COLO829 (cell line): ENCODE measurements around the gene PPFIA1.

Source experiments
- DNase-seq: peaks from one replicate; pipeline ENCODE4 v3.0.0; 2012; ENCODE audit warnings: low spot score

The PPFIA1 gene

DNA sequence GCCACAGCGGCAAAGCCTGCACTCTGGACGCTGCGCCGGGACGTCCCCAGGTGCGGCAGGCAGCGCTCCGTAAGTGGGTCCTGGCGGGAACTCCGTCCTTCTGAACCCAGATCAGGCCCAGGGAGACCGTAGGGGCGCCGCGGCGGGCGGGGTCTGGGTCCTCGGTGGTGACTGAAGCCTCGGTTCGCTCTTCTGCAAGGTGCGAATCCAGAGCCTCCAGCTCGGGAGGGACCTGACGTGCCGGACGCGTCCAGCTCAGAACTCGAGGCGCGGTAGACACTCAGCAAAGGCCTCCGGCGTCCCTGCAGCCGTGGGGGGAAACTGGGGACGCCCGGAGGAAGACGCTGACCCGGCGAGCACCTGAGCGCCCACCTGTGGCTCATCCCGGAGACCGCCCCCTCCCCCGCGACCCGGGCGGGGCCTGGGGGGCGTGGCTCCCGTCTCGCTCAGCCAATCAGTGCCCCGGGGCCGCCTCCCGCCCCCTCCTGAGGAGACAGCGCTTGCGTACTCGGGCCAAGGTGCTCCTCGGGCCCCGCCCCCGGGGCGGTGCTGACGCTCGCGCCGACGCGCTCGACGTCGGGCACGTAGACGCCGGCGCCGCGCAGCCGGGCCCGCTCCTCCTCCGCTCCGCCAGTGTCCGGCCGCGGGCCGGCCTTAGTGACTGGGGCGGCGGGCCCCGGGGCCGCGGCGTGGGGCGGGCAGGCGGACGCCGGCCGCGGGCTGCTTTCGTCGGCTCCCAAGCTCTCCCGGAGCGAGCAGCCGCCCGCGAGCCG is at the start of gene PPFIA1:
Gene PPFIA1 (plus strand): TSS at position 587 of the 773 bp plus-strand sequence. CDS start 1,483 bp downstream, outside the sequence.
- DNase-seq, result peak; percentile 95

DNA sequence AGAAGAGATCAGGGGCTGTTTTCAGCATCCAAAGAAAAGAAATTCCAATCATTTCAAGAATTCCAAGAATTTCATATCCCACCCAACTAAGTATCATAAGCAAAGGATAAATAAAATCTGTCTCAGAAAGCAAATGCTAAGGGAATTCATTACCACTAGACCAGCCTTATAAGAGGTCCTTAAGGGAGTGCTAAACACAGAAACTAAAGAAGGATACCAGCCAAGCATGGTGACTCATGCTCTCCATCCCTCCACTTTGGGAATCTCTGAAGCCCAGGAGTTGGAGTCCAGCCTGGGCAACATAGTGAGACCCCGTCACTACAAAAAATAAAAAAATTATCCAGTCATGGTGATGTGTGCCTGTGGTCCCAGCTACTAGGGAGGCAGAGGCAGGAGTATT is 49.6 kb upstream of the PPFIA1 start:
- DNase-seq, result no peak

DNA sequence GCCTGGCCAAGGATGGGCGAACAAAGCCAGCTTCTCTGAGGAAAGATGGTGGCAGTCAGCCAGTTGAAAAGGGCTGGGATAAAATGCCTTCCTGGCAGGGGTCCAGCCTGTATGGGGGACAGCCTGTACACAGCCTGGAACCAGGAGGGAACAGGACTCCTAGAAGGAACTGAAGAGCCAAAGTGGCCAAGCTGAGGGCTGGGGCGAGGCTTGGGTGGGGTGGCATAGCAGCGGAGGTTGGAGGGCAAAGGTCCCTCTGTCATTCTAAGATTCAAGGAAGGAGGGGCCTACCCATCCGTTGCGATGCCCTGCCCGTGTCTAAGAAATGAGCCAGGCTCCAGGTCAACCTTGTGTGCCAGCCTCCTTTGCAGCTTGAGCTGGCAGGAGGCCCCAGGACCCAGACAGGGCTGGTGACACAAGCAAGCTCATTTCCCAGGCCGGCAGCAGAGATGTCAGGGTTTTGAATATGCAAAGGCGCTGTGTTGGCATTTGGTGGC is 44.8 kb upstream of the PPFIA1 start:
- DNase-seq, result no peak

DNA sequence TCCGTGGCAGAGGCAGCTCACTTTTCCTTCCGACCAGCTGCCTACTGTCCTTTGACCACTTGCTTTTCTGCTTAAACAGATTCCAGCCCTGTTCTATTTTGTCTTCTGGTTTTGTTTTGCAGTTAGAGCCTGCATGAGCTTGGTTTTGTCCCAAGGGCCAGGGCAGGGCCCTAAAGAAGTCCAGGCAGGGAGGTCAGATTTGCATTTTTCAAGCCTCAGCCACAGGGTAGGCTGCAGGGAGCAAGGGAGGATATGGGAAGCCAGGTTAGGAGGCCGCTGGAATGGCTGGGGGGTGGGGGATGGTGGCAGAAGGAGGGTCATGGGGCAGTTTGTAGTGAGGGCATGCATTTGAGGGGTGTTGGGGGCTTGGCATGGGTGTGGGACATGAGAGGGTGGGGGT is 44.3 kb upstream of the PPFIA1 start:
- no peak for DNase-seq

DNA sequence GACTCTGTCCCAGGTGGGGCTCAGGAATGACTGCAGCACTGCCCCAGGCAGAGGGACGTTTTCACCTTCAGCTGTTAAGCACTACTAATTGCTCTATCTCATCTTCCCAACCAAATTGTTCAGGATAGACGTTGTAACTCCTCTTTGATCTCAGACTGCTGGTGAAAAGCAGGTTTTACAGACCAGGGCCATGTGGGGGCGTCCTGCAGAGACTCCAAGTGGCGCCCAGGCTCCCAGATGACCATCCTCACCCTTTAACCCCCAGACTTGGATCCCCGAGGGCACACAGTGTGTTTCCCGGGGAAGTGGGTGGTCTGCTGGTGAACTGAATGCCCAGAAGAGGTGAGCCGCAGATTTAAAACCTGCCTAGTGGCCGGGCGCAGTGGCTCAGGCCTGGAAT is 43.5 kb upstream of the PPFIA1 start:
- no peak for DNase-seq

DNA sequence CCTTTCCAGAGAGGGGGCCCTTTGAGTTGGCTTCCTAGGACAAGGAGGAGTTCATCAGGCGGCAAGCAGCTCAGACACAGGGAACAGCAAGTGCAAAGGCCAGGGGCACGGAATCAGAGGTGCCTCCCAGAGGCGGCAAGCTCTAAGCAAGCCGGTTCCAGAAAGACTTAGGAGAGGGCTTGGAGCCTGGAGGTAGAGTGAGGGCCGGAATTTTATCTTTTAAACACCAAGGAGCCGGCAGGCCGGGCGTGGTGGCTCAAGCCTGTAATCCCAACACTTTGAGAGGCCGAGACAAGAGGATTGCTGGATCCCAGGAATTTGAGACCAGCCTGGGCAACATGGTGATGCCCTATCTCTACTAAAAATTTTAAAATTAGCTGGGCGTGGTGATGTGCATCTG is 40.8 kb upstream of the PPFIA1 start:
- no peak for DNase-seq

DNA sequence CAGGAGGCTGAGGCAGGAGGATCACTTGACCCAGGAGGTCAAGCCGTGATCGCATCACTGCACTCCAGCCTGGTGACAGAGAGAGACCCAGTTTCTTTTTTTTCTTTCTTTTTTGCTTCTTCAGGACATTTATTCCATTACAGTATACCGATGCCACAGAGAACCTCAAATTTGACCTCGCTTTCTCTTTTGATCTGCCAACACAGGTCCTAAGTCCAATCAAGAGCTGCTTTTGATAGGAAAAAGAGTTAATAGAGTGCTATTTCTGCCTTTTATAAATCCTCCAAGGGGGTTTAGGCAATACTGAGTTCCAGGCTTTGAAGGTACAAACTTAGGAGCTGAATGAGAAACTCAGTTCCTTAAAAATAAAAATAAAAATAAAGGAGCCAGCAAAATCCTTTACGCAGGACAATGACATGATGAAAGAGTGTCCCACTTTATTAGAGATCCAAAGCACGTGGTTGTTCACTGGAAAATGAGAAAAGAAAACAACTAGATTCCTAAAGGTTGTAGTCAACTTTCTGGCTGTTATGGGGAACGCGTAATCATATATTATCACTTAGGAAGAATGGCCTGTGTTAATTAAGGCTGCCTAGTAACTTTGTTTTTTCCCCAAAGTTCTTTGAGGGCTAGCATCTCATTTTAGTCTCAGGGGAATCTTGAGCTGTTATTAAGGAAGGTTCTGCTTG is 40.2 kb upstream of the PPFIA1 start:
- DNase-seq, result no peak

DNA sequence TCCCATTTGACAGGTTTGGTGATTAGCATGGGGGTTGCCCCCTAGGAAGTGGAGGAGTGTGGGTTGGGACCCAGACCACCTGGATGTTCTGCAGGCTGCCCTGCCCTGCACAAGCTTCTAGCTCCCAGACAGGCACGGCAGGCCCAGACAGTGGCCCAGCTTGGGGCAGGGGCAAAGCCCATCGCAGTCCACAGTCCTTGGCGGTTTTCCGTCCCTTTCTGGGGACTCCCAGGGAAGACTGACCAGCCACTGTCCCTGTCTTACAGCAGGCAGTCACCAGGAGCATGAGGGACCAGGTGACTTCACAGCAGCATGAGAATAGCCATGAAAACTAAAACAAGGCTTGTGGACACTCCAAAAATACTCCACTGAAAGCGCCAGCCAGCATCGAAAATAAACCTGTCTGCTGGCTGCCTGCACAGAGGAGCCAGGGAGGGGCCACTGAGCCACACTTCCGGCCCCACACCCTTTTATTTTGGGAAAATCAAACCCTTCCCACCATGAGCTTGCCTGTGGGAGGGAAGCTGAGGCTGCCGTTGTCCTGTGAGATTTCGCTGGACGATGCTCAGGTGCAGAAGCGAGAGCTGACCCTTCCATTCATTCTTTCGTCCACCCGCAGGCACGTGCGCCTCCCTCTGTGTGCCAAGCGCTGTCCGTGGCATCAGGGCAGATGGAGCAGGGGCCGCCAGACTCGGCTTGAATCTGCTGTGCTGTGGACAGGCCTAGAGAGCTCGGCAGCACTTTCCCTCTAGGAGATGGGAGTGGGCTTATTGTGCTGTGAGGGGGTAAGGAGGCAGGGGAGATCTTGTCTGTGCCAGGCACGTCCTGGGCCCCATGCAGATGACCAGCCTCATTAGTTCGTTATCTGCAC is 39.4 kb upstream of the PPFIA1 start:
- DNase-seq, result no peak

DNA sequence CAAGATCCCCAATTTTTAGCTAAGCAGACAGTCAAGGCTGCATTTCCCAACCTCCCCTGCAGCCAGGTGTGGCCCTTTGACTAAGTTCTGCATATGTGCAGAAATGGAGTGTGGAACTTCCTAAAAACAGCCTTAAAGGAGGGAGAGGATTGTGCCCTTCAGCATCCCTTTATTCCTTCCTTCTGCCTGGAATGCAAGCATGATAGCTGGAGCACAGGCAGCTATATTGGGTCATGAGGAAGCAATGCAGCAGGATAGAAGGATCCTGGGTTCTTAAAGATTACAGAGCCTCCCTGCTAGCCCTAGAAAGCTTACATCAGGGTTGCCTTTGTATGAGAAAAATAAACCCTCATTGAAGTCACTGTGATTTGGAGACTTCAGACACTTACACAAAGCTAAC is 37.5 kb upstream of the PPFIA1 start:
- DNase-seq, result no peak

DNA sequence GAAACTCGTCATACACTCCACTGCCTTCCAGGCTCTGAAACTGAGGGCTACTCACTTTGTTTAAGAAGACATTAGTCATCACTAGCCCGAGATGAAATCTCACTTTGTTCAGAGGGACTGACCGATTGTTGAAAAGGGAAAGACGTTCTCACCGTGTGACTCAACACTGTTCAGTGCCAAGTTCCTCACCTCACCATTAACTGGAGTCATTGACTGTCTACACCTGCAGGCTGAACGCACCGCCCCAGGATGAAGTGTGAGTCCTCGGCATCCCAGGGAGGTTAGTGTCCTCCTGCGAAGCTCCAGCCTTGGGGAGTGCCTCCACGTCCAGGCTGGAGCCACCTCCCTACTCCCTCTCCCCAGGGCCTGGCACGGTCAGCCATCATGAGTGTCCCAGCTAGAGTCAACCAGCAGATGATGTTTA is 37.0 kb upstream of the PPFIA1 start:
- peak; percentile 87 for DNase-seq

DNA sequence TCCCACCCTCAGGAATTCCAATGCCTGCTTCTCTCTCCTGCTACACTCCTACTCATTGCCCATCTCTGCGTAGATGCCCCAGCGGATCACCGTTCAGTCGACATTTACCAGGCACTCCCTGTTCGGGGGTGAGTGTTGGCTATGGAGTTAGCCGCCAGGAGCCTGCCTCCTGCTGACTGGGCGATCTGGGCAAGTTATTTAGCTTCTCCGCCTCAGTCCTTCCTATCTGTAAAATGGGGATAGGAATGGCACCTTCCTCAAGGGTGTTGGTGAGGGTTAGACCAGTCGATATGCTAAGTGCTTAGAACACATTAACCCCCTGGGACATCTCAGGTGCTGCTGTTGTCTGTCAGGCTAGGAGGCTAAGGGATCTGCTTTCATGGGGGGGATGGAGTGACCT is 36.5 kb upstream of the PPFIA1 start:
- DNase-seq, result no peak

DNA sequence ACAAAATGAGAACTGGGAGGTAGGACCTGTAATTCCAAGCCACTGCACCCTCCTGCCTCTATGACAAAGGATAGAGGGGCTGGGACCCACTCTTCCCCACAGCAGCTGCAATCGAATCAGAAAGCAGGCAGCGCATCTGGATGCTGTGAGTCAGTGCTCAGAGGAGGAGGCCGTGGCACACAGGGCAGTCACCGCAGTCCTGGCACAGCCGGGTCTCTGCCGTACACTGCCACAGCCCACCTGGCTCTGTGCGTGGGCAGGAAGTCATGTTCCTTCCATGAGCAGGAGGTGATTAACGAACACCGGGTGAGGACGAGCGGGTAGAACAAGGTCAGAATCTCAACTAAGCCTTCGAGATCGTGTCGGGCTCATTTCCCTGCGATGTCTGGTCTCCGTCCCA is 30.2 kb upstream of the PPFIA1 start:
- no peak for DNase-seq

DNA sequence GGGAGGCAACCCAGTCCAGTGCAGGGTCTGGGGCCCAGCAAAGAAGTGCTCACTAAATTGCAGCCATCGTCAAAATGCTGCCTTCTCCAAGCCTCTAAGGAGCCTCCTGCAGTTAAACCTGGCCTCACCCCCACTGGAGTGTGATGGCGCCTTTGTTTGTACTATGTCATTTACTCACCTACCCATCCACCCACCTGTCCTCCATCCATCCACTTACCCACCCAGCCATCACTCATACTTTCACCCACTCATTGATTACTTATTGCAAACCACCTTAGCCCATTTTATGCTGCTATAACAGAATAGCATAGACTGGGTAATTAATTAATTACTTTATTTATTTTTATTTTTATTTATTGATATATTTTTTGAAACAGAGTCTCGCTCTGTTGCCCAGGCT is 28.8 kb upstream of the PPFIA1 start:
- no peak for DNase-seq

DNA sequence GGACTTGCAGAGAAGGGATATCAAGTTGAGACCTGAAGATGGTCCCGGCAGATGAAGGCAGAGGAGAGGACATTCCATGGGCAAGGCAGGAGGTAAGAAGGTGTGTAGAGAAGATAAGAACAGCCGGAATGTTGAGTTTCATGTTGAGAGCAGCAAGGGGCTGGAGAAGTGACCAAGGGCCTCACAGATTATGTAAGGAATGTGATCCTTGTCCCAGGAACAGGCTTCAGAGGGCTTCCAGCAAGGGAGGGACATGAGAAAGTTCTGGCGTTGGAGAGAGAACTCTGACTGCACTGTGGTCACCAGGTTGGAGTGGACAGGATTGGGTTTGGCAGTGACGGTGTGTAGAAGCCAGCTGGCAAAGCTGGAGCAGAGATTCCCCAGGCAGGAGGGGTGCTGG is 27.6 kb upstream of the PPFIA1 start:
- DNase-seq, result no peak

DNA sequence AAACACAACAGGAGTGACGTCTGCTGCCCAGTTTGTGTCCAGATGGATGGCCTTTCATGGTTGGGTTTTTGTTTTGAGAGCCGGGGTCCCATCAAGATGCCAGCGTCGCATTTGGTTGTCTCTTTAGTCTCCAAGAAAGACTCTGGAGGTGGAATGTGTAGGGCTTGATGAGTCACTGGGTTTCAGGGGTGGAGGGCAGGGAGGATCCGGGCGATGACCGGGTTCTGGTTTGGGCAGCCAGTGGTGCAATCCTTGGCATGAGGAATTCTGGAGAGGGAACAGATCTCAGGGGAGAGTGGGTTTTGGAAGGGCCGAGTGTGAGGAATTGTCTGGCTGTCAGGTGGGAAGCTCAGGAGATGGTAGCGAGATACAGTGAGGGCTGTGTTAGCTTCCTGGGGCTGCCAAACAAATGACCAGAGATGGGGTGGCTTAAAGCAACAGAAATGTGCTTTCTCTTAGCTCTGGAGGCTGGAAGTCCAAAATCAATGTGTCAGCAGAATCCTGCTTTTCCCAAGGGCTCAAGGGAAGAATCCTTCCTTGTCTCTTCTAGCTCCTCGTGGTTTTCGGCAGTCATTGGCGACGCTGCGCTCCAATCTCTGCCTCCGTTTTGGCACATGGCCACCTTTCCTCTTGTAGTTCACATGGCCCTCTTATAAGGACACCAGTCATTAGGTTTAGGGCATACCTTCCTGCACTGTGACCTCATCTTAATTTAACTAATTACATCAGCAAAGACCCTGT is 26.4 kb upstream of the PPFIA1 start:
- peak; percentile 48 for DNase-seq

DNA sequence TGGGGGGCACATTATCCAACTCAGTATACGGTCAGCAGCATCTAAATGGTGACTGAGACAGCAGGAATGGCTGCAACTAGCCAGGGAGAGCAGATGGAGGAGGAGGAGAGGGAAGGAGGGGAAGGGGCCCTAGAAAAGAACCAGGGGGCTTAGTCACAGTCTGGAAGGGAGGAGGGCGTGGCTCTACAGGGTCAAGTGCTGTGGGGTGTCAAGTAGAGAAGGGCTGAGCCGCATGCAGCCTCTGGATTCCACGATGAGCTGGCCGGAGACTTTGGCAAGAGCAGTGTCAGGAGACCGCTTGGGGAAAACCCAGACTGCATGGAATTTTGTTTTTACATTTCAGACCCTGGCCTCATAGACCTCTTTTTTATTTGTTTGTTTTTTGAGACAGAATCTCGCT is 25.8 kb upstream of the PPFIA1 start:
- no peak for DNase-seq

DNA sequence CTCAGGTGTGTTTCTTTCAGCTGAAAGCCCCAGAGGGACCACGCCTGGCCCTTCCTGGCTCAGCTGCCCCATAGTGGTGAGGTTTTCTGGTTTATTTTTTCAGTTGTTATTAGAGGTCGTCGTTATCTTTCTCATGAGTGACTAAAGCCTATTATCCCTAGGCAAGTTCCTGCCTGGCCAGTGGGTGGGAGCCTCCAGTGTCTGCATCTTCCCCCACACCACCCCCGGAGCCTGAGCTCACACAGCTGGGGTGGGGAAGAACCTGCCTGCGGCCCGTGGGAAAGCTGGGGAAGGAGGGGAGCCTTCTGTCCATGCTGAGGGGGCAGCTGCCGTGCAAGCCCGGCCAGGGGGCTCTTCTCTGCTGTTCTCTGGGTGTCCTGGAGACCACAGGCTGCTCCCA is 24.3 kb upstream of the PPFIA1 start:
- DNase-seq, result no peak

DNA sequence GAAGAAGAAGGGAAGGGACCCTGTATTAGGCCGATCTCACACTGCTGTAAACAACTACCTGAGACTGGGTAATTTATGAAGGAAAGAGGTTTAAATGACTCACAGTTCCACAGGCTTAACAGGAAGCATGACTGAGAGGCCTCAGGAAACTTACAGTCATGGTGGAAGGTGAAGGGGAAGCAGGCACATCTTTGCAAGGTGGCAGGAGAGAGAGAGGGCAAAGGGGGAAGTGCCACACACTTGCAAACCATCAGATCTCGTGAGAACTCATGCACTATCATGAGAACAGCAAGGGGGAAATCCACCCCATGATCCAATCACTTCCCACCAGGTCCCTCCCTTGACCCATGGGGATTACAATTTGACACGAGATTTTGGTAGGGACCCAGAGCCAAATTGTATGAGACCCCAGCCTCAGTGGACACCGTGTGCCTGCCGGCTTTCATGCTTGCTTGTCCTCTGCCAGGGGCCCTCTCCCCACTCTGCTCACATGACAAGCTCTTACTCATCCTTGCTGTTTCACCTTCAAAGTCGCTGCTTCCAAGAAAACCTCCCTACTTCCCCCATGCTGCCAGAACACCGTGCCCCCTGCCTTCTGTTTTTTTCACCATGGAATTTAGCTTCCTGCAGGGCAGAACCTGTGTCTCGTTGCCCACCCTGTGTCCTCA is 23.3 kb upstream of the PPFIA1 start:
- DNase-seq, result no peak

DNA sequence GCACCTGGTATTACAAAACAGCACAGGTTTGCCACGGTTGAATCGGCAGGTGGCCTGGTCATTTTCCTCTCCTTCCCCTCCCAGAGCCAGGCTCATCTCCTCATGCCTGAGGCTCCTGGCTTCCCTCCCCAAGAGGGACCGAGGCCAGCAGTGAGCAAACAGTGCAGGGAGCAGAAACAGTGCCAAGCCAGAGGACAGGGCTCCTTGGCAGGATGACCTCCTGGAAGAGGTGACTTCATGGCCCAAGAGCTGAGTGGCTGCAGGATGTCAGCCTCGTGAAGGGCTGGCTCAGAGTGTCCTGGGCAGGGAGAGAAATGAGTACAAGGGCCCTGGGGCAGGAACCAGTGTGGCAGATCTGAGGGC is 22.8 kb upstream of the PPFIA1 start:
- no peak for DNase-seq

DNA sequence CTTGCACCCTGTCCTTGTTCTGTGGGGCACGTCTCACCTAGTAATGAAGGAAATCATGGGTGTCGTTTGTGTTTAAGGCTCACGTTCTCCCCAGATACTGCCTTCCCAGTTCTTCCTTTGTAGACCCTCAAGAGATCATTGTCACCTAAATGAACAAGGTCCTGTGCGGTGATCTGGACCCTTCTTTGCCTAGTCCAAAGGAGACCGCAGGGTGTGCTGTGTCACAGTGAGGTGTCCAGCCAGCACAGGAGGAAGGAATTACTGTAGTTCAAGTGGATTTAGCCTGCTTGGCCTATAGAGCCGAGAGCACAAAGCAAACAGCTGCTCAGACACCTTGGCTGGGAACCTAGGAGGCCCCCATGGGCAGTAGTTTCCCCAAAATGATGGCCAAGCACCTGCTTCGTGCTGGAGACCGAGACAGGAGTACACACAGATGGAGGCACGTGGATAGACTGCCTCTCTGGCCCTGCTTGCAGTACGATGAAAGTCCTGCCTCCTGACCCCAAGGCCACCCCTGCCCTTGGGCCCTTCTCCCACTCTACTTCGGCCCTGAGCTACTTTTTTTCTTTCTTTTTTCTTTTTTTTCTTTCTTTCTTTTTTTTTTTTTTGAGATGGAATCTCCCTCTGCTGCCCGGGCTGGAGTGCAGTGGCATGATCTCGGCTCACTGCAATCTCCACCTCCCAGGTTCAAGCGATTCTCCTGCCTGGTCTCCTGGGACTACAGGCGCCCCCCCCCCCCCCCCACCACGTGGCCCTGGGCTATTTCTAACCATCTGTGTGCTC is 19.4 kb upstream of the PPFIA1 start:
- DNase-seq, result no peak
